Measurements from ENCODE around the gene PROKR1.

Gene PROKR1

GRCh38 chr2:68700560-68700959, 57.2 kb downstream of the PROKR1 start:
- DNase-seq: no peak

- no peak for DNase-seq
Measured at GRCh38 chr2:68706637-68707036, 63.3 kb downstream of the PROKR1 start.

Data from NCI-H510A treated with DMSO at 0.1 percent for 48 hours (cell line).